Measurements from ENCODE around the gene MAP1S.

The MAP1S gene

GRCh38 chr19:17758515-17758914 lies 39.2 kb downstream of the MAP1S start:
- TF ChIP-seq EZH2phosphoT487 (IDR thresholded peaks at IDR 0.05; ENCODE audit: low read depth) (no peak), CTCF (IDR thresholded peaks at IDR 0.05; ENCODE audit: low read depth, low read length) (no peak)

GRCh38 chr19:17761148-17761547 lies 41.9 kb downstream of the MAP1S start:
- Histone ChIP-seq H3K9ac (ENCODE audit: low read length) (no peak overlapping the region), H3K27me3 (ENCODE audit: low read depth, low read length) (no peaks in the 10 kb centered on the region), H3K79me2 (ENCODE audit: low read length) (no peaks in the 10 kb centered on the region), H2AFZ (ENCODE audit: low read depth, low read length) (no peak overlapping the region), H3K4me1 (ENCODE audit: low read length) (peaks cover 22% of the 10 kb centered on the region), H3K36me3 (replicated peaks; ENCODE audit: low read depth, low read length) (peaks cover 44% of the 10 kb centered on the region), H3K9me3 (ENCODE audit: insufficient read depth, low read length) (no peaks in the 10 kb centered on the region), H3K4me3 (ENCODE audit: low read length) (no peak overlapping the region), H3K27ac (ENCODE audit: low read length) (0 out of 2 replicates have a peak overlapping the region, but pooled peaks have one; percentile 5), H3K4me2 (ENCODE audit: low read length) (no peak overlapping the region), H4K20me1 (ENCODE audit: insufficient read depth, low read length) (no peaks in the 10 kb centered on the region)
- TF ChIP-seq EZH2phosphoT487 (IDR thresholded peaks at IDR 0.05; ENCODE audit: low read depth) (no peak), CTCF (IDR thresholded peaks at IDR 0.05; ENCODE audit: low read depth, low read length) (no peak)

More at GRCh38 chr19:17758515-17758914, 39.2 kb downstream of the MAP1S start:
- no peak overlapping the region for H2AFZ ChIP-seq (ENCODE audit: low read depth, low read length)
- no peak overlapping the region for H3K27ac ChIP-seq (ENCODE audit: low read length)
- H3K27me3 ChIP-seq (ENCODE audit: low read depth, low read length) = no peaks in the 10 kb centered on the region
- peaks cover 46% of the 10 kb centered on the region for H3K4me1 ChIP-seq (ENCODE audit: low read length)
- H3K9me3 ChIP-seq (ENCODE audit: insufficient read depth, low read length) = no peaks in the 10 kb centered on the region
- H4K20me1 ChIP-seq (ENCODE audit: insufficient read depth, low read length) = no peaks in the 10 kb centered on the region
- H3K36me3 ChIP-seq (replicated peaks; ENCODE audit: low read depth, low read length) = peaks cover 35% of the 10 kb centered on the region
- H3K9ac ChIP-seq (ENCODE audit: low read length) = no peak overlapping the region
- no peak overlapping the region for H3K4me3 ChIP-seq (ENCODE audit: low read length)
- H3K79me2 ChIP-seq (ENCODE audit: low read length) = peaks cover 5% of the 10 kb centered on the region; the same call in 1 of the 2 replicates
- H3K4me2 ChIP-seq (ENCODE audit: low read length) = no peak overlapping the region

- H3K27ac ChIP-seq (ENCODE audit: low read length) = no peak overlapping the region
These were observed 43.4 kb downstream of the MAP1S start for GRCh38 chr19:17762505-17763229.

More at GRCh38 chr19:17762505-17763229, 43.4 kb downstream of the MAP1S start:
- Histone ChIP-seq H3K4me2 (ENCODE audit: low read length) (no peak overlapping the region), H3K9ac (ENCODE audit: low read length) (no peak overlapping the region), H3K9me3 (ENCODE audit: insufficient read depth, low read length) (no peaks in the 10 kb centered on the region), H3K36me3 (replicated peaks; ENCODE audit: low read depth, low read length) (peaks cover 43% of the 10 kb centered on the region), H2AFZ (ENCODE audit: low read depth, low read length) (no peak overlapping the region), H3K27me3 (ENCODE audit: low read depth, low read length) (no peaks in the 10 kb centered on the region), H3K79me2 (ENCODE audit: low read length) (no peaks in the 10 kb centered on the region), H3K4me3 (ENCODE audit: low read length) (no peak overlapping the region), H3K4me1 (ENCODE audit: low read length) (peaks cover 19% of the 10 kb centered on the region), H4K20me1 (ENCODE audit: insufficient read depth, low read length) (no peaks in the 10 kb centered on the region)
- TF ChIP-seq EZH2phosphoT487 (IDR thresholded peaks at IDR 0.05; ENCODE audit: low read depth) (no peak), CTCF (IDR thresholded peaks at IDR 0.05; ENCODE audit: low read depth, low read length) (no peak)
